ENCODE measurements around the gene ATP5PO. TPM values are rescaled to one million over a fixed set of nuclear protein-coding genes. Genes with fewer than 3 reads are reported as not detected.

Gene ATP5PO
- total and polyA plus RNA-seq, 2 experiments from 2014 or later: 215 to 354 TPM

DNA sequence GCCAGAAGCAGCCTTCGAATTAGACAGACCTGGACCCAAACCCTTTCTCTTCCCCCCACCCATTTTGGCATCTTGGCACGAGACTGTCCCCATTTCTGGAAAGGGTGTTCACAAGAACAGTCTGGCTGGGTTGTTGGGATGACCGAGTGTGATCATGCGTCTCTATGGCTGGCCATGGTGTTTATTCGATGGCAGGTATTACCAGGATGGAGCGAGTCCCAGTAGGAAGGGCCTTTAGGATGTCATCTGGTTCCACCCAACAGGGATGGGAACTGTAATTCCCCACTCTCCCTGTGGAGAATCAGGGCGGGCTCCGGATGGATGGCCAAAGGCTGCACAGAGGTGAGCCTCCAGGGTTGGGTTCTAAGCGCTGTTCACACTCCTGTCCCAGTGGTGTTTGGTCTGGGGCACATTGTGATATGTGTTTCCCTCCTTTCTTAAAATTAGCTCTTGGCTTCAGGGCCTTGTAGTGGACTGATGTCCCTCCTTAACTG lies 33.4 kb upstream of the ATP5PO start:
- Histone ChIP-seq H3K79me2 (no peaks in the 10 kb centered on the region), H3K36me3 (replicated peaks; ENCODE audit: insufficient read depth, low read depth) (no peaks in the 10 kb centered on the region), H3K4me3 (no peak overlapping the region), H3K4me2 (no peak overlapping the region), H4K20me1 (ENCODE audit: insufficient read depth, poor library complexity, severe bottlenecking) (no peaks in the 10 kb centered on the region), H3K9me2 (replicated peaks; ENCODE audit: insufficient read depth) (no peaks in the 10 kb centered on the region), H3K4me1 (ENCODE audit: insufficient read depth) (peaks cover 23% of the 10 kb centered on the region), H3K9me3 (ENCODE audit: low read depth) (no peaks in the 10 kb centered on the region), H3K27me3 (no peaks in the 10 kb centered on the region), H2AFZ (peak overlapping the region; percentile 17), H3K27ac (peak overlapping the region; percentile 90)
- 92% methylated on average over 9 of the region's 9 CpGs for WGBS (ENCODE audit: low lambda C conversion rate, missing lambda C conversion rate)
- TF ChIP-seq EZH2phosphoT487 (IDR thresholded peaks at IDR 0.05; ENCODE audit: low read depth, severe bottlenecking, unreplicated experiment) (no peak), EZH2 (IDR thresholded peaks at IDR 0.05; ENCODE audit: borderline replicate concordance) (no peak)
- TF ChIP-seq, protein P1, sequence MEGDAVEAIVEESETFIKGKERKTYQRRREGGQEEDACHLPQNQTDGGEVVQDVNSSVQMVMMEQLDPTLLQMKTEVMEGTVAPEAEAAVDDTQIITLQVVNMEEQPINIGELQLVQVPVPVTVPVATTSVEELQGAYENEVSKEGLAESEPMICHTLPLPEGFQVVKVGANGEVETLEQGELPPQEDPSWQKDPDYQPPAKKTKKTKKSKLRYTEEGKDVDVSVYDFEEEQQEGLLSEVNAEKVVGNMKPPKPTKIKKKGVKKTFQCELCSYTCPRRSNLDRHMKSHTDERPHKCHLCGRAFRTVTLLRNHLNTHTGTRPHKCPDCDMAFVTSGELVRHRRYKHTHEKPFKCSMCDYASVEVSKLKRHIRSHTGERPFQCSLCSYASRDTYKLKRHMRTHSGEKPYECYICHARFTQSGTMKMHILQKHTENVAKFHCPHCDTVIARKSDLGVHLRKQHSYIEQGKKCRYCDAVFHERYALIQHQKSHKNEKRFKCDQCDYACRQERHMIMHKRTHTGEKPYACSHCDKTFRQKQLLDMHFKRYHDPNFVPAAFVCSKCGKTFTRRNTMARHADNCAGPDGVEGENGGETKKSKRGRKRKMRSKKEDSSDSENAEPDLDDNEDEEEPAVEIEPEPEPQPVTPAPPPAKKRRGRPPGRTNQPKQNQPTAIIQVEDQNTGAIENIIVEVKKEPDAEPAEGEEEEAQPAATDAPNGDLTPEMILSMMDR (IDR thresholded peaks at IDR 0.05; ENCODE audit: poor library complexity): no peak
- DNase-seq (ENCODE audit: low spot score): no peak

DNA sequence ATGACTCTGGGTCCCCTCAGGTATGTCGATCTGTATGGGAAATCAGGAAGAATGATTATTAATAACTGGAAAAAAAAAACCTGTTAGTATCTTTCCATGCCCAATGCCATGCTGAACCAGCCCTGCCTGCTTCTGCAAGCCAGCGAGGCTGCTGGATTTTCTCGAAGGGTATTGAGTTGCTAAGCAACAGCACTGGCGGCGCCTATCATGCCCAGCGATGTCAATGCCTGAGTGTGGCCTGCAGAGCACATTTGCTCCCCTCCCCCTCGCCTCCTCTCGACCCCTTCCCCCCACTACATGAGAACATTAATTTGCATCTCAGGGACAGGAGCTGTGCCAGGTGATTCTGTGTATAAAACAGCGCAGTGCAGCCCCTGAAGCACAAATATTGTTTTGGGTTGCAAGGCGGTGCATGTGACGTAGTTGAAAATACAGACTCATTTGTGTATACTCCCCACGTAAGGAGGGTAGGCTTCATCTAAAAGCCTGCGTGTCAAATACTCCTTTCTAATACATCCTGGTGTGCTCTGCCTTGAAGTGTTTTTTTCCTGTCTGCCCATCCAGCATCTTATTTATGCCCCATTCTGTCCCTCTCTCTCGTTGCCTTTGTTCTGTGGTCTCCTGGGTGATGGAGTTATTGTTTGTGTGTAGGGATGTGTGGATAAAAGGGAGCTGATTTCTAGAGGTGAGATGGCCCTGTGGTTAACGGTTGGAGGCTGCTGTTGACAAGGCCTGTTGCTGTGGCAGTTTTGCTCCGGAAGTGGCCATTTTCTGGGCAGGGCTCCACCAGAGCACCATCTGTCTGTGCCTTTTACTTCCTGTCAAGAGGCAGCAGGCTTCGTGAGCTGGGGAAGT lies 32.7 kb upstream of the ATP5PO start:
- WGBS (ENCODE audit: low lambda C conversion rate, missing lambda C conversion rate): 37% methylated on average over 17 of the region's 17 CpGs
- Histone ChIP-seq H4K20me1 (ENCODE audit: insufficient read depth, poor library complexity, severe bottlenecking) (no peaks in the 10 kb centered on the region), H3K36me3 (replicated peaks; ENCODE audit: insufficient read depth, low read depth) (no peaks in the 10 kb centered on the region), H2AFZ (peak overlapping the region; percentile 17), H3K4me2 (peak overlapping the region; percentile 60), H3K79me2 (no peaks in the 10 kb centered on the region), H3K27me3 (no peaks in the 10 kb centered on the region), H3K27ac (peak overlapping the region; percentile 90), H3K9me2 (replicated peaks; ENCODE audit: insufficient read depth) (no peaks in the 10 kb centered on the region), H3K4me1 (ENCODE audit: insufficient read depth) (peaks cover 23% of the 10 kb centered on the region), H3K9me3 (ENCODE audit: low read depth) (no peaks in the 10 kb centered on the region), H3K4me3 (no peak overlapping the region)
- DNase-seq (ENCODE audit: low spot score): peak; percentile 84
- TF ChIP-seq EZH2phosphoT487 (IDR thresholded peaks at IDR 0.05; ENCODE audit: low read depth, severe bottlenecking, unreplicated experiment) (no peak), EZH2 (IDR thresholded peaks at IDR 0.05; ENCODE audit: borderline replicate concordance) (no peak)
- TF ChIP-seq, protein P1 (IDR thresholded peaks at IDR 0.05; ENCODE audit: poor library complexity): no peak

GRCh38 chr21:33947451-33948095 lies 32.0 kb upstream of the ATP5PO start:
- Histone ChIP-seq H4K20me1 (ENCODE audit: insufficient read depth, poor library complexity, severe bottlenecking) (no peaks in the 10 kb centered on the region), H3K27me3 (no peaks in the 10 kb centered on the region), H3K9me2 (replicated peaks; ENCODE audit: insufficient read depth) (no peaks in the 10 kb centered on the region), H3K9me3 (ENCODE audit: low read depth) (no peaks in the 10 kb centered on the region), H2AFZ (peak overlapping the region; percentile 17), H3K79me2 (no peaks in the 10 kb centered on the region), H3K4me2 (peak overlapping the region; percentile 60), H3K4me3 (no peak overlapping the region), H3K36me3 (replicated peaks; ENCODE audit: insufficient read depth, low read depth) (no peaks in the 10 kb centered on the region), H3K27ac (peak overlapping the region; percentile 90), H3K4me1 (ENCODE audit: insufficient read depth) (peaks cover 23% of the 10 kb centered on the region)
- TF ChIP-seq EZH2phosphoT487 (IDR thresholded peaks at IDR 0.05; ENCODE audit: low read depth, severe bottlenecking, unreplicated experiment) (no peak), EZH2 (IDR thresholded peaks at IDR 0.05; ENCODE audit: borderline replicate concordance) (no peak)
- TF ChIP-seq, protein P1 (IDR thresholded peaks at IDR 0.05; ENCODE audit: poor library complexity): no peak
- 16% methylated on average over 9 of the region's 9 CpGs for WGBS (ENCODE audit: low lambda C conversion rate, missing lambda C conversion rate)
- DNase-seq (ENCODE audit: low spot score): peak; percentile 94

Measured in hepatocyte (in vitro differentiated cells).